Small intestine (tissue), 7 donors: Measurements from ENCODE around the gene ZNF48. TPM values are rescaled to one million over a fixed set of nuclear protein-coding genes. Genes with fewer than 3 reads are reported as not detected.
"Not testable (repeated sequence)": the region's sequence is repeated elsewhere in the genome, so short reads cannot be mapped to it uniquely, and the experiment has no call there.

Experiments used
- DNase-seq, 2 donors: peaks; one replicate each; pipeline versions ENCODE4 v3.0.0 to v3.0.0-alpha.2; 2013
- FAIRE-seq: peaks from 2 replicates; lab custom pipeline; 2012; peaks lifted over from hg19 to GRCh38; lab: Jason Lieb, UNC
- H3K27ac ChIP-seq, 3 donors: one replicate each; pipeline ENCODE4 v1.5.1; 2013; ENCODE audit warnings: low read length in 2 of 3, mild to moderate bottlenecking in 2 of 3, control low read depth in 1 of 3, inconsistent platforms in 1 of 3, low read depth in 1 of 3, moderate library complexity in 1 of 3
- H3K27me3 ChIP-seq, 3 donors: one replicate each; pipeline ENCODE4 v1.6.1; 2013; ENCODE audit warnings: low read length in 3 of 3, inconsistent platforms in 1 of 3; ENCODE audit not compliant: control insufficient read depth in 3 of 3, insufficient read depth in 3 of 3
- H3K36me3 ChIP-seq, 3 donors: one replicate each; pipeline ENCODE4 v1.6.1; 2013; ENCODE audit warnings: low read length in 3 of 3, inconsistent platforms in 1 of 3, low read depth in 1 of 3, mild to moderate bottlenecking in 1 of 3, moderate library complexity in 1 of 3; ENCODE audit not compliant: control insufficient read depth in 3 of 3, insufficient read depth in 2 of 3
- H3K4me1 ChIP-seq, 3 donors: one replicate each; pipeline ENCODE4 v1.6.1; 2013; ENCODE audit warnings: low read length in 2 of 3, inconsistent platforms in 1 of 3, low read depth in 1 of 3, mild to moderate bottlenecking in 1 of 3, moderate library complexity in 1 of 3; ENCODE audit not compliant: control insufficient read depth in 3 of 3, insufficient read depth in 2 of 3
- H3K4me3 ChIP-seq, 3 donors: one replicate each; pipeline ENCODE4 v1.5.1; 2013; ENCODE audit warnings: low read length in 3 of 3, control low read depth in 1 of 3, inconsistent platforms in 1 of 3, low read depth in 1 of 3, mild to moderate bottlenecking in 1 of 3, moderate library complexity in 1 of 3
- H3K9me3 ChIP-seq, 2 donors: one replicate each; pipeline ENCODE4 v1.6.1; 2013; ENCODE audit warnings: low read depth in 1 of 2, low read length in 1 of 2; ENCODE audit not compliant: control insufficient read depth in 2 of 2, insufficient read depth in 1 of 2
- WGBS, 3 donors: extraction: QIAGEN DNeasy Blood & Tissue Kit; methylation state at CpG; one replicate each; pipeline ENCODE4 v1.1.7; 2013; 5-methylcytosine and 5-hydroxymethylcytosine counted together
- polyA plus RNA-seq, 4 donors: library from polyadenylated mRNA; stranded (reverse) in 3 of 4; unstranded in 1 of 4; fragments of 200-250 nt in 3 of 4; fragments of 120-200 nt in 1 of 4; gene quantifications; one replicate each; pipeline versions ENCODE4 v1.2.1 to v1.2.3, GENCODE V29; 2013
- donor health status: healthy with polysubstance abuse.
- donor health status: control.
- donor health status: control.
- donor health status: Bipolar disorder and iron deficiency.
- donor health status: healthy.

The ZNF48 gene
- polyA plus RNA-seq, 4 donors: 1.6 to 7.0 (median 3.9) TPM

- Histone ChIP-seq H3K27ac (peak within 1 kb of the TSS in 2 of 3 donors; percentile 42 to 43), H3K27me3 (no peaks in the 10 kb centered on the region), H3K9me3 (no peaks in the 10 kb centered on the region), H3K36me3 (peaks cover 0 to 7% (median 0%) of the 10 kb centered on the region in 3 donors), H3K4me3 (peak within 1 kb of the TSS in 1 of 3 donors; percentile 39), H3K4me1 (peaks cover 0 to 16% (median 2%) of the 10 kb centered on the region in 3 donors)
- 44 to 50% (median 48%) methylated on average over 11 to 12 of the region's 12 CpGs for WGBS, 3 donors
- DNase-seq (peak; percentile 8 to 55), FAIRE-seq (no peak)
Measured at GRCh38 chr16:30382111-30382881, 12.9 kb upstream of the ZNF48 start, which contains the start of gene SEPTIN1. Gene SEPTIN1, minus strand, starts transcription at chr16:30382561. Its CDS starts 19 bp downstream, at chr16:30382542.

- Histone ChIP-seq H3K4me1 (peaks cover 0 to 14% (median 2%) of the 10 kb centered on the region in 3 donors), H3K9me3 (no peaks in the 10 kb centered on the region), H3K4me3 (no peak overlapping the region), H3K27ac (no peak overlapping the region), H3K36me3 (peaks cover 0 to 7% (median 0%) of the 10 kb centered on the region in 3 donors), H3K27me3 (no peaks in the 10 kb centered on the region)
- WGBS, 3 donors: 45 to 55% (median 47%) methylated on average over 2 of the region's 2 CpGs
- FAIRE-seq (no peak), DNase-seq (peak in 1 of 2 donors; percentile 1)
Measured at GRCh38 chr16:30383521-30383920, 11.7 kb upstream of the ZNF48 start.

GRCh38 chr16:30394592-30395154 is 547 bp upstream of the ZNF48 start:
- 9 to 17% (median 10%) methylated on average over 30 to 31 of the region's 31 CpGs for WGBS, 3 donors
- H3K4me1 ChIP-seq: peaks cover 0 to 16% (median under 1%) of the 10 kb centered on the region in 3 donors

GRCh38 chr16:30395992-30396585 is 869 bp downstream of the ZNF48 start:
- WGBS, 3 donors: 7 to 15% (median 12%) methylated on average over 11 to 13 of the region's 13 CpGs
- DNase-seq (peak; percentile 42 to 54), FAIRE-seq (no peak)
- no peaks in the 10 kb centered on the region for H3K27me3 ChIP-seq
- H3K9me3 ChIP-seq: no peaks in the 10 kb centered on the region
- H3K27ac ChIP-seq: peak overlapping the region in 2 of 3 donors; percentile 73 to 76
- H3K4me1 ChIP-seq: peaks cover 0 to 22% (median 2%) of the 10 kb centered on the region in 3 donors
- H3K4me3 ChIP-seq: peak overlapping the region; percentile 73 to 81 (median 76)
- H3K36me3 ChIP-seq: peaks cover 0 to 22% (median 0%) of the 10 kb centered on the region in 3 donors

More at GRCh38 chr16:30394592-30395154, 547 bp upstream of the ZNF48 start:
- Histone ChIP-seq H3K27me3 (no peaks in the 10 kb centered on the region), H3K36me3 (peaks cover 0 to 22% (median 0%) of the 10 kb centered on the region in 3 donors), H3K9me3 (no peaks in the 10 kb centered on the region), H3K4me3 (peak overlapping the region; percentile 73 to 81 (median 77)), H3K27ac (peak overlapping the region; percentile 48 to 86 (median 81))
- DNase-seq: peak in 1 of 2 donors; percentile 24
- FAIRE-seq: no peak

- H3K36me3 ChIP-seq: peaks cover 0 to 22% (median 0%) of the 10 kb centered on the region in 3 donors
- peaks cover 0 to 24% (median 2%) of the 10 kb centered on the region in 3 donors for H3K4me1 ChIP-seq
- peak in 1 of 2 donors; percentile 5 for DNase-seq
- not testable (repeated sequence) for FAIRE-seq, H3K4me3 ChIP-seq, H3K27me3 ChIP-seq, H3K9me3 ChIP-seq, H3K27ac ChIP-seq
- 35 to 67% (median 40%) methylated on average over 3 to 4 of the region's 4 CpGs for WGBS, 3 donors
Measured at GRCh38 chr16:30396627-30397026, 1.4 kb downstream of the ZNF48 start.

GRCh38 chr16:30397056-30397455 is 1.8 kb downstream of the ZNF48 start:
- no peak overlapping the region for H3K4me3 ChIP-seq
- H3K27ac ChIP-seq: no peak overlapping the region
- FAIRE-seq (no peak), DNase-seq (peak in 1 of 2 donors; percentile 1)
- no peaks in the 10 kb centered on the region for H3K9me3 ChIP-seq
- H3K36me3 ChIP-seq: peaks cover 0 to 22% (median 0%) of the 10 kb centered on the region in 3 donors
- WGBS, 3 donors: 70 to 78% (median 72%) methylated on average over 4 of the region's 4 CpGs
- H3K27me3 ChIP-seq: no peaks in the 10 kb centered on the region
- H3K4me1 ChIP-seq: peaks cover 0 to 28% (median 2%) of the 10 kb centered on the region in 3 donors

- no peak overlapping the region for H3K27ac ChIP-seq
- peaks cover 0 to 30% (median 2%) of the 10 kb centered on the region in 3 donors for H3K4me1 ChIP-seq
- 87 to 93% (median 89%) methylated on average over 35 to 42 of the region's 42 CpGs for WGBS, 3 donors
- H3K27me3 ChIP-seq: no peaks in the 10 kb centered on the region
- H3K9me3 ChIP-seq: no peaks in the 10 kb centered on the region
- H3K36me3 ChIP-seq: peaks cover 0 to 22% (median 0%) of the 10 kb centered on the region in 3 donors
- H3K4me3 ChIP-seq: no peak overlapping the region
- DNase-seq (peak in 1 of 2 donors; percentile 2), FAIRE-seq (no peak)
Measured at GRCh38 chr16:30397776-30398660, 2.8 kb downstream of the ZNF48 start.
